RWPE2 (cell line): Measurements from ENCODE around the gene FKBP10.
"Not testable (repeated sequence)": the region's sequence is repeated elsewhere in the genome, so short reads cannot be mapped to it uniquely, and the experiment has no call there.

Experiments used
- ATAC-seq: fragments of 200-7000 bp; cut with Tn5 transposase; 3 replicates; pipeline ENCODE4 v1.9.1; 2021; ENCODE audit warnings: low read depth
- DNase-seq: peaks from one replicate; pipeline ENCODE4 v3.0.0-alpha.2; 2020; ENCODE audit warnings: low spot score
- H3K27ac ChIP-seq: fragments of 450-650 bp; 2 replicates; pipeline ENCODE4 v1.5.1; 2017; ENCODE audit warnings: mild to moderate bottlenecking; ENCODE audit not compliant: poor library complexity, severe bottlenecking
- H3K27me3 ChIP-seq: fragments of 250-450 bp; sonication (Bioruptor Pico); 2 replicates; pipeline ENCODE4 v1.5.1; 2021; ENCODE audit warnings: mild to moderate bottlenecking, moderate library complexity; ENCODE audit not compliant: insufficient read depth, poor library complexity, severe bottlenecking
- H3K36me3 ChIP-seq: fragments of 250-450 bp; sonication (Bioruptor Pico); 2 replicates; pipeline ENCODE4 v1.5.1; 2020; ENCODE audit warnings: low read depth, mild to moderate bottlenecking, moderate library complexity
- H3K4me1 ChIP-seq: fragments of 250-450 bp; sonication (Bioruptor Pico); 2 replicates; pipeline ENCODE4 v1.5.1; 2021; ENCODE audit warnings: mild to moderate bottlenecking, moderate library complexity; ENCODE audit not compliant: insufficient read depth, poor library complexity, severe bottlenecking
- H3K4me3 ChIP-seq: fragments of 250-450 bp; sonication (Bioruptor Pico); 2 replicates; pipeline ENCODE4 v1.5.1; 2021; ENCODE audit warnings: mild to moderate bottlenecking, moderate library complexity; ENCODE audit not compliant: severe bottlenecking
- H3K9me3 ChIP-seq: fragments of 250-450 bp; sonication (Bioruptor Pico); 2 replicates; pipeline ENCODE4 v1.5.1; 2021; ENCODE audit warnings: mild to moderate bottlenecking, moderate library complexity; ENCODE audit not compliant: severe bottlenecking
- TF ChIP-seq, protein P1 (sequence below): fragments of 450-650 bp; IDR thresholded peaks from one replicate; pipeline ENCODE4 v1.5.1; 2017; ENCODE audit warnings: mild to moderate bottlenecking, moderate library complexity; ENCODE audit not compliant: poor library complexity, severe bottlenecking

Gene FKBP10

DNA sequence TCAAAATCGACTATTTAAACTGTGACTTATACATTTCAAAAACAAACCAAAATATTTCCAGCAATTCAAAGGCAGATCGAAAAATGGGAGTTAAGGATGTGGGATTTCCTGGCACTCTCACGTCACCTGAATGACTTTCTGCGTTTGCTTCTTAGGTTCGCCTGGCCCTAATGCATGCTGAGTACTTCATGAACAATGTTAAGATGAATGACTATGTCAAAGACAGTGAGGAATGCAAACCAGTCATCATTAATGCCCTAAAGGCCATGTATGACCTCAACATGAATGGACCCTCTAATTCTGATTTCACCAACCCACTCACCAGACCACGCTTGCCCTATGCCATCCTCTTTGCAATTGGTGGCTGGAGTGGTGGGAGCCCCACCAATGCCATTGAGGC is 32.2 kb downstream of the FKBP10 start:
- no peaks in the 10 kb centered on the region for H3K9me3 ChIP-seq
- H3K27ac ChIP-seq, result no peak overlapping the region
- no peaks in the 10 kb centered on the region for H3K27me3 ChIP-seq
- no peaks in the 10 kb centered on the region for H3K4me1 ChIP-seq
- ATAC-seq (peak; percentile 57; the same call in 1 of the 3 replicates), DNase-seq (no peak)
- no peak overlapping the region for H3K4me3 ChIP-seq
- TF ChIP-seq, protein P1, sequence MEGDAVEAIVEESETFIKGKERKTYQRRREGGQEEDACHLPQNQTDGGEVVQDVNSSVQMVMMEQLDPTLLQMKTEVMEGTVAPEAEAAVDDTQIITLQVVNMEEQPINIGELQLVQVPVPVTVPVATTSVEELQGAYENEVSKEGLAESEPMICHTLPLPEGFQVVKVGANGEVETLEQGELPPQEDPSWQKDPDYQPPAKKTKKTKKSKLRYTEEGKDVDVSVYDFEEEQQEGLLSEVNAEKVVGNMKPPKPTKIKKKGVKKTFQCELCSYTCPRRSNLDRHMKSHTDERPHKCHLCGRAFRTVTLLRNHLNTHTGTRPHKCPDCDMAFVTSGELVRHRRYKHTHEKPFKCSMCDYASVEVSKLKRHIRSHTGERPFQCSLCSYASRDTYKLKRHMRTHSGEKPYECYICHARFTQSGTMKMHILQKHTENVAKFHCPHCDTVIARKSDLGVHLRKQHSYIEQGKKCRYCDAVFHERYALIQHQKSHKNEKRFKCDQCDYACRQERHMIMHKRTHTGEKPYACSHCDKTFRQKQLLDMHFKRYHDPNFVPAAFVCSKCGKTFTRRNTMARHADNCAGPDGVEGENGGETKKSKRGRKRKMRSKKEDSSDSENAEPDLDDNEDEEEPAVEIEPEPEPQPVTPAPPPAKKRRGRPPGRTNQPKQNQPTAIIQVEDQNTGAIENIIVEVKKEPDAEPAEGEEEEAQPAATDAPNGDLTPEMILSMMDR, result no peak
- H3K36me3 ChIP-seq, result no peaks in the 10 kb centered on the region

DNA sequence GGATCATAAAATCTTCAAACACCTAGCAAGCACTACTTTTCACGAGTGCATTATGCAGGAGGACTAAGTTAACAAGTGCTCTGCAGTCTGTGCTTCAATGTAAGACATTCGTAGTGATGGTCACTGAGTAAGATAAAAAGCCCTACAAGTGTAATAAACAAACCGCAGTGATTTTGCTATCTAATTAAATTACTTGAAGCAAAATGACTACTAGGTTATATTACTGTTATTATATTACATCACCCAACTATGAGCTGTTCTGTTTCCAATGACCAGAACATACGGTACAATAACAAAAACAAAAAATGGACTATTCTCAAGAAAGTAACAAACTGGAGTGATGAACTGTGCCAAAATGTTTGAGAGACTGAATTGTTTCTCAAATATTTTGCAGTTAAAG is 36.0 kb downstream of the FKBP10 start:
- DNase-seq (no peak), ATAC-seq (no peak)
- H3K36me3 ChIP-seq, result peaks cover 11% of the 10 kb centered on the region
- no peak overlapping the region for H3K4me3 ChIP-seq
- TF ChIP-seq, protein P1, result no peak
- no peaks in the 10 kb centered on the region for H3K9me3 ChIP-seq
- H3K27me3 ChIP-seq, result no peaks in the 10 kb centered on the region
- no peak overlapping the region for H3K27ac ChIP-seq
- no peaks in the 10 kb centered on the region for H3K4me1 ChIP-seq

DNA sequence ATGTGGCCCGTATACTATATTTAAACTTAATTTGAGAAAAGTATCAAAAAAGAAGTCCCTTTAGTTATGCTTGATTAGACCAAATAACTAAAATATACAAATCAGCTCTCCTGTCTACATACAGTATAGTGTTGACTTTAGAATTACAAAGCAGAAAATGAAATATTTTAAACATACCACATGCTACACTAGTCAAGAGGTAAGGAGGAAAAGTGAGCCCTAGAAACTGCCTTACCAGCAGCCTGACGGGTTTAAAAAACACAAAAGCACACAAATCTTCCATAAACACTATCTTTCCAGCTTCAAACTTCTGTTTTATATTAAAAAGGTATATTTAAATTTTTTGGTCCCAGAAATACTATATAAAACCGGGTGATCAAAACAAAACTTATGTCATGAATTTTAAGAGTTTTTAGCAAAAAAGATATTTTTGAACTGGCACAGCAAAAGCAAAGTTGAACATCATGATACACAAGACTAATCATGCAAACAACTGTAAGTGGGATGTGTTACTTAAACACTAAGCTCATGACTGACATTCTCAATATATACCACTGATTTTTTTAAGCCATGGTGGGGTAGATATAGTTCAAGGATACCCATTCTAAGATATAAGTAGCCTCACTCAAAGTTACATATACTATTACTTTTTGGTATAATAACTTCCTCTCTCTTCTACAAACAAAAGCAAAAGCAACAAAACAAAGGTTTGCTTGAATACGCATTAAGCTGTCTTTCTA is 36.6 kb downstream of the FKBP10 start:
- DNase-seq, result no peak
- no peak for ATAC-seq
- no peak overlapping the region for H3K4me3 ChIP-seq
- no peaks in the 10 kb centered on the region for H3K27me3 ChIP-seq
- no peaks in the 10 kb centered on the region for H3K4me1 ChIP-seq
- H3K36me3 ChIP-seq, result peaks cover 18% of the 10 kb centered on the region
- TF ChIP-seq, protein P1, result no peak
- no peaks in the 10 kb centered on the region for H3K9me3 ChIP-seq
- no peak overlapping the region for H3K27ac ChIP-seq

DNA sequence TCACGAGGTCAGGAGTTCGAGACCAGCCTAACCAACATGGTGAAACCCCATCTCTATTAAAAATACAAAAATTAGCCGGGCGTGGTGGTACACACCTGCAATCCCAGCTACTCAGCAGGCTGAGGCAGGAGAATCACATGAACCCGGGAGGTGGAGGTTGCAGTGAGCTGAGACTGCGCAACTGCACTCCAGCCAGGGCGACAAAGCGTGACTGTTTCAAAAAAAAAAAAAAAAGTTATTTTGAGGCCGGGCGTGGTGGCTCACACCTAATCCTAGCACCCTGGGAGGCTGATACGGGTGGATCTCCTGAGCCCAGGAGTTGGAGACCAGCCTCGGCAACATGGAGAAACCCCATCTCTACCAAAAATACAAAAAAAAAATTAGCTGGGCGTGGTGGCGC is 38.6 kb downstream of the FKBP10 start:
- H3K36me3 ChIP-seq, result peaks cover 29% of the 10 kb centered on the region
- H3K27me3 ChIP-seq, H3K4me1 ChIP-seq, H3K4me3 ChIP-seq, ATAC-seq, H3K9me3 ChIP-seq, H3K27ac ChIP-seq, DNase-seq: not testable (repeated sequence)

DNA sequence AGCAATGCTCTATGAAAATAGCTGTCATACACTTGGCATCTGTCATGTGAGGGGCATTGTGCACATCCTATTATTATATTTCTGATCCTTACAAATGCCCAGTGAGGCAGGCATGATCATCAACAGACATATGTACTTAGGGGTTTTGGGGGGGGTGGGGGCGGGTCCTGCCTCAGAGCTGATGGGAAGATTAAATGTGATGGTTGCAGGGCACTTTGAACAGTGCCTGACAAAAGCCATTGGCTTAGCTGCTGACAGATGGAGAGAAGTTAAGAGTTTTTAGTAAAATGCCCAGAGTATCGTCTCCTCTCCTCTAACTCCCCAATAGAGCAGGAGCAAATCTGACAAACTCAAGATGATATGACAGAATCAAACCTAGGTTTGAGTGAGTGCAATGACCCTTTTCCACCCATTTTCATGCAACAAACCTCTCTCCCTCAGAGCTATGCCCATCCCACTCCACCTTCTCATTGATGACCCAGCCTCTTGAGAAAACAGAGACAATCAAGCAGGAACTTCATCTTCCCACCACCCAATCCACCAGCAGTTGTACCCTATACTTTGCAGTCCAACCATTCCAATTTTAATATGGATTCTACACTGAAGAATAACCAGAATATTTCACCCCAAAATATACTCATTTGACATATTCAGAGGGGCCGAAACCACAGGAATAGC is 47.6 kb downstream of the FKBP10 start:
- no peak for DNase-seq
- Histone ChIP-seq H3K4me3 (no peak overlapping the region), H3K9me3 (no peaks in the 10 kb centered on the region), H3K4me1 (no peaks in the 10 kb centered on the region), H3K27me3 (no peaks in the 10 kb centered on the region), H3K27ac (no peak overlapping the region), H3K36me3 (peaks cover 6% of the 10 kb centered on the region; the same call in 1 of the 2 replicates)
- ATAC-seq, result no peak
- TF ChIP-seq, protein P1, result no peak
